ENCODE results near the gene KCNIP4. TPM values are rescaled to one million over a fixed set of nuclear protein-coding genes. Genes with fewer than 3 reads are reported as not detected.

The KCNIP4 gene
- total RNA-seq, 1 donor from 2014 or later, result 0.59 TPM

GRCh38 chr4:20925176-20925575 lies 1023.4 kb downstream of the KCNIP4 start:
- no peaks in the 10 kb centered on the region for H3K79me2 ChIP-seq (ENCODE audit: insufficient read depth, low read length)
- H3K36me3 ChIP-seq (ENCODE audit: insufficient read depth, low read length), result no peaks in the 10 kb centered on the region
- Mint-ChIP-seq H3K27ac (ENCODE audit: unreplicated experiment) (no peak overlapping the region), H3K27me3 (ENCODE audit: low read depth, unreplicated experiment) (no peaks in the 10 kb centered on the region), H3K4me3 (ENCODE audit: unreplicated experiment) (no peak overlapping the region), H3K4me1 (ENCODE audit: low read depth, unreplicated experiment) (peaks cover 8% of the 10 kb centered on the region), H3K9me3 (ENCODE audit: unreplicated experiment) (no peaks in the 10 kb centered on the region), H3K36me3 (ENCODE audit: low read depth, unreplicated experiment) (no peaks in the 10 kb centered on the region)
- no peaks in the 10 kb centered on the region for H3K27me3 ChIP-seq (ENCODE audit: insufficient read depth, low read length)
- H3K9me3 ChIP-seq (ENCODE audit: insufficient read depth, low read depth, low read length), result no peaks in the 10 kb centered on the region
- H2AFZ ChIP-seq (ENCODE audit: low read depth, low read length), result no peak overlapping the region
- DNase-seq (ENCODE audit: low read depth) (no peak), FAIRE-seq (no peak)
- no peak overlapping the region for H3K9ac ChIP-seq (ENCODE audit: low read length)
- no peaks in the 10 kb centered on the region for H3K4me1 ChIP-seq (ENCODE audit: insufficient read depth, low read length)
- H3K27ac ChIP-seq (ENCODE audit: low read depth, low read length), result no peak overlapping the region
- H3K4me2 ChIP-seq (ENCODE audit: low read length), result no peak overlapping the region
- H3K4me3 ChIP-seq (ENCODE audit: insufficient read depth, low read depth, low read length), result no peak overlapping the region
- no peak for TF ChIP-seq EZH2 (IDR thresholded peaks at IDR 0.05; ENCODE audit: insufficient read depth, low read length)
- TF ChIP-seq CTCF (IDR thresholded peaks at IDR 0.05; ENCODE audit: insufficient read depth, low read depth, low read length), result no peak
- H4K20me1 ChIP-seq (ENCODE audit: insufficient read depth, low read length), result no peaks in the 10 kb centered on the region

- TF ChIP-seq EZH2 (IDR thresholded peaks at IDR 0.05; ENCODE audit: insufficient read depth, low read length) (no peak), CTCF (IDR thresholded peaks at IDR 0.05; ENCODE audit: insufficient read depth, low read depth, low read length) (no peak)
- H2AFZ ChIP-seq (ENCODE audit: low read depth, low read length), result no peak overlapping the region
- peaks cover 10% of the 10 kb centered on the region for H3K4me1 Mint-ChIP-seq (ENCODE audit: low read depth, unreplicated experiment)
Measured at GRCh38 chr4:20922962-20923361, 1025.6 kb downstream of the KCNIP4 start.

GRCh38 chr4:20916106-20916505 lies 1032.5 kb downstream of the KCNIP4 start:
- Histone ChIP-seq H3K27ac (ENCODE audit: low read depth, low read length) (no peak overlapping the region), H3K36me3 (ENCODE audit: insufficient read depth, low read length) (no peaks in the 10 kb centered on the region), H3K9me3 (ENCODE audit: insufficient read depth, low read depth, low read length) (no peaks in the 10 kb centered on the region), H3K9ac (ENCODE audit: low read length) (no peak overlapping the region), H3K4me1 (ENCODE audit: insufficient read depth, low read length) (no peaks in the 10 kb centered on the region), H3K4me3 (ENCODE audit: insufficient read depth, low read depth, low read length) (no peak overlapping the region), H4K20me1 (ENCODE audit: insufficient read depth, low read length) (no peaks in the 10 kb centered on the region), H3K4me2 (ENCODE audit: low read length) (no peak overlapping the region), H2AFZ (ENCODE audit: low read depth, low read length) (no peak overlapping the region), H3K27me3 (ENCODE audit: insufficient read depth, low read length) (no peaks in the 10 kb centered on the region), H3K79me2 (ENCODE audit: insufficient read depth, low read length) (no peaks in the 10 kb centered on the region)
- no peaks in the 10 kb centered on the region for H3K9me3 Mint-ChIP-seq (ENCODE audit: unreplicated experiment)
- H3K4me1 Mint-ChIP-seq (ENCODE audit: low read depth, unreplicated experiment), result peaks cover 22% of the 10 kb centered on the region
- no peaks in the 10 kb centered on the region for H3K27me3 Mint-ChIP-seq (ENCODE audit: low read depth, unreplicated experiment)
- FAIRE-seq, result no peak
- TF ChIP-seq EZH2 (IDR thresholded peaks at IDR 0.05; ENCODE audit: insufficient read depth, low read length), result no peak
- peak; percentile 0 for DNase-seq (ENCODE audit: low read depth)
- H3K36me3 Mint-ChIP-seq (ENCODE audit: low read depth, unreplicated experiment), result no peaks in the 10 kb centered on the region
- peak overlapping the region; percentile 3 for H3K4me3 Mint-ChIP-seq (ENCODE audit: unreplicated experiment)
- peak overlapping the region; percentile 90 for H3K27ac Mint-ChIP-seq (ENCODE audit: unreplicated experiment)

More at GRCh38 chr4:20922962-20923361, 1025.6 kb downstream of the KCNIP4 start:
- Histone ChIP-seq H3K36me3 (ENCODE audit: insufficient read depth, low read length) (no peaks in the 10 kb centered on the region), H3K9ac (ENCODE audit: low read length) (no peak overlapping the region), H3K79me2 (ENCODE audit: insufficient read depth, low read length) (no peaks in the 10 kb centered on the region), H3K4me1 (ENCODE audit: insufficient read depth, low read length) (no peaks in the 10 kb centered on the region), H3K4me2 (ENCODE audit: low read length) (no peak overlapping the region), H3K9me3 (ENCODE audit: insufficient read depth, low read depth, low read length) (no peaks in the 10 kb centered on the region), H3K27me3 (ENCODE audit: insufficient read depth, low read length) (no peaks in the 10 kb centered on the region), H3K4me3 (ENCODE audit: insufficient read depth, low read depth, low read length) (no peak overlapping the region), H3K27ac (ENCODE audit: low read depth, low read length) (no peak overlapping the region), H4K20me1 (ENCODE audit: insufficient read depth, low read length) (no peaks in the 10 kb centered on the region)
- Mint-ChIP-seq H3K9me3 (ENCODE audit: unreplicated experiment) (no peaks in the 10 kb centered on the region), H3K4me3 (ENCODE audit: unreplicated experiment) (no peak overlapping the region), H3K36me3 (ENCODE audit: low read depth, unreplicated experiment) (no peaks in the 10 kb centered on the region), H3K27ac (ENCODE audit: unreplicated experiment) (no peak overlapping the region), H3K27me3 (ENCODE audit: low read depth, unreplicated experiment) (no peaks in the 10 kb centered on the region)
- DNase-seq (ENCODE audit: low read depth), result no peak
- no peak for FAIRE-seq
